Measurements from ENCODE around the gene TEN1.

Gene TEN1

GRCh38 chr17:76007850-76008165 lies 28.8 kb downstream of the TEN1 start:
- Mint-ChIP-seq H3K4me1 (ENCODE audit: low read depth) (peaks cover 7% of the 10 kb centered on the region), H3K27ac (no peak overlapping the region), H3K9me3 (no peaks in the 10 kb centered on the region), H3K27me3 (ENCODE audit: low read depth) (no peaks in the 10 kb centered on the region), H3K36me3 (ENCODE audit: low read depth) (peaks cover 5% of the 10 kb centered on the region), H3K4me3 (no peak overlapping the region)

- Mint-ChIP-seq H3K4me1 (ENCODE audit: low read depth) (peaks cover 7% of the 10 kb centered on the region), H3K27ac (no peak overlapping the region), H3K36me3 (ENCODE audit: low read depth) (peaks cover 5% of the 10 kb centered on the region), H3K9me3 (no peaks in the 10 kb centered on the region), H3K4me3 (no peak overlapping the region), H3K27me3 (ENCODE audit: low read depth) (no peaks in the 10 kb centered on the region)
Measured at GRCh38 chr17:76008208-76008607, 29.2 kb downstream of the TEN1 start.

GRCh38 chr17:76008630-76009425 lies 29.8 kb downstream of the TEN1 start:
- Mint-ChIP-seq H3K9me3 (no peaks in the 10 kb centered on the region), H3K27ac (no peak overlapping the region), H3K4me1 (ENCODE audit: low read depth) (peaks cover 7% of the 10 kb centered on the region), H3K27me3 (ENCODE audit: low read depth) (no peaks in the 10 kb centered on the region), H3K36me3 (ENCODE audit: low read depth) (peaks cover 2% of the 10 kb centered on the region), H3K4me3 (no peak overlapping the region)

DNA sequence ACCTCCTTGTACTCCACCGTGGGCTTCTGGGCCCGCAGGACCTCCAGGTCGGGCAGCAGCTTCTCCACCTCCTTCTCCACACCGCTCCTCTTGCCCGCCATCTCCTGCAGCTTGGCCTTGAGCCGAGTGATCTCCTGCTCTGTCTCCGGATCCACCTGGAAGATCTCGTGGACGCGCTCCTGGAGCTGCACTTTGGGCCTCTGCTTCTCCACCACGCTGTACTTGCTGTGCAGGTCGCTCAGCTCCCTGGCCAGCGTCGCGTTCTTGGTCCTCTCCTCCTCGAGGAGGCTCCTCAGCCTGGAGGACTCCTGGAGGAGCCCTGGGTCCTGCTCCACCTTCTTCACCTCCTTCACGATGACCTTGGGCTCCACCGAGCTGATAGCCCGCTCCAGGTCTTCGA lies 30.4 kb downstream of the TEN1 start:
- peaks cover 9% of the 10 kb centered on the region for H3K4me1 Mint-ChIP-seq (ENCODE audit: low read depth)
- no peak overlapping the region for H3K27ac Mint-ChIP-seq
- H3K27me3 Mint-ChIP-seq (ENCODE audit: low read depth), result no peaks in the 10 kb centered on the region
- H3K36me3 Mint-ChIP-seq (ENCODE audit: low read depth), result peaks cover 2% of the 10 kb centered on the region
- H3K4me3 Mint-ChIP-seq, result no peak overlapping the region
- H3K9me3 Mint-ChIP-seq, result no peaks in the 10 kb centered on the region

DNA sequence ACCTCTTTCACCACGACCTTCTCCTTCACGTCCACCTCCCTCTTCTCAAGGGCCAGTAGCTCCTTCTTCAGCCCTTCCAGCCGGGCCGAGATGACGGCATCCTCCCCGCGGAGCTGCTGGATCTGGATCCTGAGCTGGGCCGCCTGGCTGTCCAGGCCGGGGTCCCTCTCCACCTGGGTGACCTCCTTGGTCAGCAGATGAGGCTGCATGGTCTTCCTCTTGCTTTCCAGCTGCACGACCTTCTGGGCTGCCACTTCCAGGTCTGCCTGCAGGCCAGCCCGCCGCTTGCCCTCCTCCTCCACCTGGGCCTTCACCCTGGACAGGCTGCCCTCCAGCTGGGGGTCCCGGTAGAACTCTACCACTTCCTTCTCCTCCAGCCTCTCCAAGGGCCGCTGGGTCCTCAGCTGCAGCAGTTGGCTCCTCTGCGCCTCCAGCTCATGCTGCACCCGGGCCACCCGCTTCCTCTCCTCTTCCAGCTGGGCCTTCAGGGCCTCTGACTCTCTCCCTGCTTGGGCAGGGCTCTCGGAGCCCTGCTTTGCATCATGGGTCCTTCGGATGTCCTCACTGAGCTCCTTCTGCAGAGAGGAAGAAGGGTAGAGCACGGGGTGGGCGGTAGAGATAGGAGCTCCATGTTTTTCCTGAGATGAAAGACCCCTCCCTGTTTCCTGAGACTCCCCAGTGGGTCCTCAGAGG lies 31.1 kb downstream of the TEN1 start:
- H3K27me3 Mint-ChIP-seq (ENCODE audit: low read depth), result no peaks in the 10 kb centered on the region
- H3K27ac Mint-ChIP-seq, result no peak overlapping the region
- peaks cover 9% of the 10 kb centered on the region for H3K4me1 Mint-ChIP-seq (ENCODE audit: low read depth)
- no peaks in the 10 kb centered on the region for H3K9me3 Mint-ChIP-seq
- H3K4me3 Mint-ChIP-seq, result no peak overlapping the region
- H3K36me3 Mint-ChIP-seq (ENCODE audit: low read depth), result peaks cover 2% of the 10 kb centered on the region

- Mint-ChIP-seq H3K36me3 (ENCODE audit: low read depth) (no peaks in the 10 kb centered on the region), H3K4me1 (ENCODE audit: low read depth) (peaks cover 2% of the 10 kb centered on the region)
Measured at GRCh38 chr17:76011951-76012350, 32.9 kb downstream of the TEN1 start.

DNA sequence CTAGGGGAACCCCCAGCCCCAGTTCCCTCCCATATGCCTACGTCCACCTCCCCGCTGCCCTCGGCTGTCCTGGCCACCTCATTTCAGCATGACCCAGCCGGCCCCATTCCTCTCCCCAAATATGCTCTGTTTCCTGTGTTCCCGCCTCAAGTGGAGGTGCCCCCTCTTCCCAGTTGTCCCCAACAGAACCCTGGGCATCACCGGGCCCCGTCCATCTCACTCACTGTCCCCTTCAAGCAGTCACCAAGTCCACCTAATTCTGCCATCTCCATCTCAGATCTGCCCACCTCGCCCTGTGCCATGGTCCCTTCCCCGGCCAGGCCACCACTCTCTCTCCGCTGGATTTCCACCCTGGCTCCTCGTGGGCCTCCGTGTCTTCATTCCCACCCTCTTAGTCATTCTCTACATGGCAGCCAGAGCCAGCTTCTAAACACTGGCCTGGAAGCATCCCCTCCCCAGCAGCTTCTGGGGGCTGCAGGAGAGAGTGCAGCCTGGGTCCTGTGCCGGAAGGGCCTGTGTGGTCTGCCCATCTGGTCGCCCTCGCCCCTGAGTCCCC lies 34.4 kb downstream of the TEN1 start:
- Mint-ChIP-seq H3K4me1 (ENCODE audit: low read depth) (peaks cover 2% of the 10 kb centered on the region), H3K27me3 (ENCODE audit: low read depth) (no peaks in the 10 kb centered on the region), H3K36me3 (ENCODE audit: low read depth) (no peaks in the 10 kb centered on the region), H3K9me3 (no peaks in the 10 kb centered on the region), H3K4me3 (no peak overlapping the region), H3K27ac (no peak overlapping the region)

More at GRCh38 chr17:76011951-76012350, 32.9 kb downstream of the TEN1 start:
- H3K4me3 Mint-ChIP-seq, result no peak overlapping the region
- no peaks in the 10 kb centered on the region for H3K9me3 Mint-ChIP-seq
- H3K27ac Mint-ChIP-seq, result no peak overlapping the region
- no peaks in the 10 kb centered on the region for H3K27me3 Mint-ChIP-seq (ENCODE audit: low read depth)

DNA sequence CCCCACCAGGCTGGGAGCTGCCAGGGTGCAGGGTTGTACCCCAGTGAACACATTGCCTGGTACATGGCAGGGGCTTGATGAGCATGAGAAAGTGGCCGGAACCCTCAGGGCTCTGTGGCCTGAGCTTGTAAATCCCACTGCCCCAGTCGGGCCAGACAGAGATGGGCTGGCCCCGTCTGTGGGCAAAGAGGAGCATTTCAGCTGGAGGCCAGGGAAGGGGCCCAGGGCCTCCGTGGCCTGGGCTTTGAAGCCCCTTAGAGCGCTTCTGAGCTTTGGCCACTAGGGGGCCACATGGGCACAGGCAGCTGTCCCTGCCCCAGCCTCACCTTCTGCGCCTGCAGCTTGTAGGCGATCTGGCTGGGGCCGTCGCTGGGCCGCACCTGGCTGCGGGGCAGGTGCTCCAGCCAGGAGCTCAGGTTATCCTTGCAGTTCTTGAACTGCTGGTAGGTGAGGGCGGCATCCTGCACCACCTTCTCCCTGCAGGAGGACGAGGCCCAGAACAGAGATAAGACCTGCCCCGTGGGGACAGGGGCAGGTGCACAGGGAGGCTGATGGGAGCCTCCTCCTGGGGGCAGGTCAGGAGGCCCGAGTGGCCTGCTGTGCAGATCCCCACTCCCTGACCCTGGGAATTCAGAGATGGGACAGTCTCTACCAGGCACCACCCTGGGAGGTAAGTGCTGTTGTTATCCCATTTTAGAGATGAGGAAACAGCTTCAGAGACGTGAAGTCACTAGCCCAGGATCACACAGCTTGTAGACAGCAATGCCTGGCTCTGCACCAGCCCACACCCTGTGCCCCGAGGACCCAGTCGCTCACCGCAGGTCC lies 35.3 kb downstream of the TEN1 start:
- Mint-ChIP-seq H3K4me1 (ENCODE audit: low read depth) (peaks cover 2% of the 10 kb centered on the region), H3K9me3 (no peaks in the 10 kb centered on the region), H3K4me3 (no peak overlapping the region), H3K27me3 (ENCODE audit: low read depth) (no peaks in the 10 kb centered on the region), H3K27ac (no peak overlapping the region), H3K36me3 (ENCODE audit: low read depth) (no peaks in the 10 kb centered on the region)

DNA sequence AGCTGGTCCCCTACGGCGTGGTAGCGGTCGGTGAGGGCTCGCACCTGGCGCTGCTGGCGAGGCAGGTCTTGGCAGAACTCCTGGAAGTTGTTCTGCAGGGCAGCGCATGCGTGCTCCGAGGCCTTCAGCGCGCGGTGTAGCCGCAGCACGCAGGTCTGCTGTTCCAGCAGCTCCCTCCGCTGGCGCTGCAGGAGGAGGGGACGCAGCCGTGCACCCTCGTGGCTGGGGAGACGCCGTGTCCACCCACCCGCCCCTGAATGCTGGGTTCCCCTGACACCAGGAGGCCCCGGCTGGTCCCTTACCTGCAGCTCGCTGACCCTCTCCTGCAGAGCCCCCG lies 35.9 kb downstream of the TEN1 start:
- no peak overlapping the region for H3K27ac Mint-ChIP-seq
- H3K36me3 Mint-ChIP-seq (ENCODE audit: low read depth), result no peaks in the 10 kb centered on the region
- H3K9me3 Mint-ChIP-seq, result no peaks in the 10 kb centered on the region
- H3K4me1 Mint-ChIP-seq (ENCODE audit: low read depth), result peaks cover 2% of the 10 kb centered on the region
- peaks cover 3% of the 10 kb centered on the region for H3K27me3 Mint-ChIP-seq (ENCODE audit: low read depth)
- no peak overlapping the region for H3K4me3 Mint-ChIP-seq

- H3K4me1 Mint-ChIP-seq (ENCODE audit: low read depth), result peaks cover 2% of the 10 kb centered on the region
- H3K4me3 Mint-ChIP-seq, result no peak overlapping the region
- H3K9me3 Mint-ChIP-seq, result no peaks in the 10 kb centered on the region
- H3K36me3 Mint-ChIP-seq (ENCODE audit: low read depth), result no peaks in the 10 kb centered on the region
- no peak overlapping the region for H3K27ac Mint-ChIP-seq
- H3K27me3 Mint-ChIP-seq (ENCODE audit: low read depth), result peaks cover 8% of the 10 kb centered on the region
Measured at GRCh38 chr17:76017481-76018339, 38.7 kb downstream of the TEN1 start.

- Mint-ChIP-seq H3K36me3 (ENCODE audit: low read depth) (no peaks in the 10 kb centered on the region), H3K9me3 (no peaks in the 10 kb centered on the region), H3K4me1 (ENCODE audit: low read depth) (peaks cover 2% of the 10 kb centered on the region), H3K4me3 (no peak overlapping the region), H3K27me3 (ENCODE audit: low read depth) (peaks cover 8% of the 10 kb centered on the region), H3K27ac (no peak overlapping the region)
Measured at GRCh38 chr17:76018340-76018680, 39.3 kb downstream of the TEN1 start.

DNA sequence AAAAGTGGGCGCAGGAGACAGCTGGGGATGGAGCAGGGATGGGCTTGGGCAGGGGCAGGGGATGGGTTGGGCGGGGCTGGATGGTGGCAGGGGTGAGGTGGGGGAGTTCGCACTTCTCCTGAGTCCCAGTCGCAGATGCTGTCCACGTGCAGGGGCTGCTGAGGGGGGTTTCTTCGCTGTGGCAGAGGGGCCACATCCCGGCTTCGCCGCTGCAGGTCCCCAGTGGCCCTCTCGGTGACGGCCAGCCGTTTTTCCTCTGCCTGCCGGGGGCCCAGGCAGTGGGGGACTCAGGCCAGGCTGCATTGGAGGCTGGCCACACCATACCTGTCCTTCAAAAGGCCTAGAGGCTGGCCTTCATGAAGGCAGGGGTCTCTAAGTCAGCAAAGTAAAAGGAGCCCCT lies 39.8 kb downstream of the TEN1 start:
- H3K36me3 Mint-ChIP-seq (ENCODE audit: low read depth), result no peaks in the 10 kb centered on the region
- H3K27ac Mint-ChIP-seq, result no peak overlapping the region
- no peaks in the 10 kb centered on the region for H3K9me3 Mint-ChIP-seq
- H3K27me3 Mint-ChIP-seq (ENCODE audit: low read depth), result peaks cover 8% of the 10 kb centered on the region
- H3K4me1 Mint-ChIP-seq (ENCODE audit: low read depth), result peaks cover 2% of the 10 kb centered on the region
- H3K4me3 Mint-ChIP-seq, result no peak overlapping the region

- no peak overlapping the region for H3K27ac Mint-ChIP-seq
- no peaks in the 10 kb centered on the region for H3K36me3 Mint-ChIP-seq (ENCODE audit: low read depth)
- no peaks in the 10 kb centered on the region for H3K9me3 Mint-ChIP-seq
- no peak overlapping the region for H3K4me3 Mint-ChIP-seq
- peaks cover 8% of the 10 kb centered on the region for H3K27me3 Mint-ChIP-seq (ENCODE audit: low read depth)
- no peaks in the 10 kb centered on the region for H3K4me1 Mint-ChIP-seq (ENCODE audit: low read depth)
Measured at GRCh38 chr17:76019833-76020467, 40.9 kb downstream of the TEN1 start.

DNA sequence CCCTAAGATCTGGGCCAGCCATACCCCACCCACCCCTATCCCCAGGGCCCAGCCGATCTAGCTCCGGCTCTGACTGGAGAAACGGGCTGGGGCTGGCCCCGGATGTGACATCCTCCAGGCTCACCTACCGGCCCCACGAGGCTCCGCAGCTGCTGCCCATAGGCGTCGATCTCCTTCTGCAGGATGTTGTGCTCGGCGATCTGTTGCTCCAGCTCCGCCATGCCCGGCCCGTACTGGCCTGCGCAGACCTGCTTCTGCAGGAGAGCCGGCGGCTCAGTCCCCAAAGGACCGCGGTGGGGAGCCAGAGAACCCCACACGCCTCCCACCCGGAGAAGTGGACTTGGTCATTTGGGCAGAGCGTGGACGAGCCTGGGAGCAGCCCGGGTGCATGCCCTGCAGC lies 43.2 kb downstream of the TEN1 start:
- Mint-ChIP-seq H3K9me3 (no peaks in the 10 kb centered on the region), H3K27ac (no peak overlapping the region), H3K4me3 (no peak overlapping the region), H3K4me1 (ENCODE audit: low read depth) (no peaks in the 10 kb centered on the region), H3K27me3 (ENCODE audit: low read depth) (peaks cover 8% of the 10 kb centered on the region), H3K36me3 (ENCODE audit: low read depth) (no peaks in the 10 kb centered on the region)
